ENCODE results near the gene DDR2.

Gene DDR2

GRCh38 chr1:162688521-162688920, 56.3 kb downstream of the DDR2 start:
- DNase-seq (ENCODE audit: insufficient read length, low spot score) (no peak), FAIRE-seq (no peak)
- TF ChIP-seq POU2F2 (IDR thresholded peaks at IDR 0.05; ENCODE audit: low read depth, low read length), result no peak
- no peak for TF ChIP-seq POLR2AphosphoS5 (IDR thresholded peaks at IDR 0.05; ENCODE audit: low read depth, low read length)
- no peak for TF ChIP-seq POLR2A (IDR thresholded peaks at IDR 0.05; ENCODE audit: low read depth, low read length)
- TF ChIP-seq TAF1 (IDR thresholded peaks at IDR 0.05; ENCODE audit: low read depth, low read length), result no peak
- TF ChIP-seq SPI1 (IDR thresholded peaks at IDR 0.05; ENCODE audit: low read depth, low read length), result no peak
- no peak for TF ChIP-seq PAX5 (IDR thresholded peaks at IDR 0.05; ENCODE audit: insufficient read depth, low read length, severe bottlenecking)

- no peak for DNase-seq (ENCODE audit: insufficient read length, low spot score)
- TF ChIP-seq SPI1 (IDR thresholded peaks at IDR 0.05; ENCODE audit: low read depth, low read length) (no peak), PAX5 (IDR thresholded peaks at IDR 0.05; ENCODE audit: insufficient read depth, low read length, severe bottlenecking) (no peak), POLR2A (IDR thresholded peaks at IDR 0.05; ENCODE audit: low read depth, low read length) (no peak), TAF1 (IDR thresholded peaks at IDR 0.05; ENCODE audit: low read depth, low read length) (no peak), POLR2AphosphoS5 (IDR thresholded peaks at IDR 0.05; ENCODE audit: low read depth, low read length) (no peak), POU2F2 (IDR thresholded peaks at IDR 0.05; ENCODE audit: low read depth, low read length) (no peak)
- no peak for FAIRE-seq
Observed at GRCh38 chr1:162688931-162689330, 56.7 kb downstream of the DDR2 start.

- TF ChIP-seq POU2F2 (IDR thresholded peaks at IDR 0.05; ENCODE audit: low read depth, low read length) (no peak), POLR2AphosphoS5 (IDR thresholded peaks at IDR 0.05; ENCODE audit: low read depth, low read length) (no peak), SPI1 (IDR thresholded peaks at IDR 0.05; ENCODE audit: low read depth, low read length) (no peak), POLR2A (IDR thresholded peaks at IDR 0.05; ENCODE audit: low read depth, low read length) (no peak), TAF1 (IDR thresholded peaks at IDR 0.05; ENCODE audit: low read depth, low read length) (no peak), PAX5 (IDR thresholded peaks at IDR 0.05; ENCODE audit: insufficient read depth, low read length, severe bottlenecking) (no peak)
- FAIRE-seq, result no peak
Observed at GRCh38 chr1:162689745-162690671, 57.7 kb downstream of the DDR2 start.

GRCh38 chr1:162690672-162691434, 58.6 kb downstream of the DDR2 start:
- TF ChIP-seq SPI1 (IDR thresholded peaks at IDR 0.05; ENCODE audit: low read depth, low read length) (no peak), PAX5 (IDR thresholded peaks at IDR 0.05; ENCODE audit: insufficient read depth, low read length, severe bottlenecking) (no peak), TAF1 (IDR thresholded peaks at IDR 0.05; ENCODE audit: low read depth, low read length) (no peak), POU2F2 (IDR thresholded peaks at IDR 0.05; ENCODE audit: low read depth, low read length) (no peak), POLR2A (IDR thresholded peaks at IDR 0.05; ENCODE audit: low read depth, low read length) (no peak), POLR2AphosphoS5 (IDR thresholded peaks at IDR 0.05; ENCODE audit: low read depth, low read length) (no peak)
- FAIRE-seq (no peak), DNase-seq (ENCODE audit: insufficient read length, low spot score) (no peak)

More at GRCh38 chr1:162689745-162690671, 57.7 kb downstream of the DDR2 start:
- DNase-seq (ENCODE audit: insufficient read length, low spot score), result no peak

GRCh38 chr1:162691999-162692575, 59.8 kb downstream of the DDR2 start:
- DNase-seq (ENCODE audit: insufficient read length, low spot score) (no peak), FAIRE-seq (no peak)
- TF ChIP-seq PAX5 (IDR thresholded peaks at IDR 0.05; ENCODE audit: insufficient read depth, low read length, severe bottlenecking) (no peak), SPI1 (IDR thresholded peaks at IDR 0.05; ENCODE audit: low read depth, low read length) (no peak), POU2F2 (IDR thresholded peaks at IDR 0.05; ENCODE audit: low read depth, low read length) (no peak)

- DNase-seq (ENCODE audit: insufficient read length, low spot score) (no peak), FAIRE-seq (no peak)
- TF ChIP-seq TAF1 (IDR thresholded peaks at IDR 0.05; ENCODE audit: low read depth, low read length) (no peak), POLR2AphosphoS5 (IDR thresholded peaks at IDR 0.05; ENCODE audit: low read depth, low read length) (no peak), PAX5 (IDR thresholded peaks at IDR 0.05; ENCODE audit: insufficient read depth, low read length, severe bottlenecking) (no peak), SPI1 (IDR thresholded peaks at IDR 0.05; ENCODE audit: low read depth, low read length) (no peak), POU2F2 (IDR thresholded peaks at IDR 0.05; ENCODE audit: low read depth, low read length) (no peak), POLR2A (IDR thresholded peaks at IDR 0.05; ENCODE audit: low read depth, low read length) (no peak)
Observed at GRCh38 chr1:162694911-162695310, 62.6 kb downstream of the DDR2 start.

- DNase-seq (ENCODE audit: insufficient read length, low spot score) (no peak), FAIRE-seq (no peak)
- TF ChIP-seq POLR2AphosphoS5 (IDR thresholded peaks at IDR 0.05; ENCODE audit: low read depth, low read length), result no peak
- no peak for TF ChIP-seq TAF1 (IDR thresholded peaks at IDR 0.05; ENCODE audit: low read depth, low read length)
- TF ChIP-seq POU2F2 (IDR thresholded peaks at IDR 0.05; ENCODE audit: low read depth, low read length), result no peak
- TF ChIP-seq POLR2A (IDR thresholded peaks at IDR 0.05; ENCODE audit: low read depth, low read length), result no peak
- no peak for TF ChIP-seq SPI1 (IDR thresholded peaks at IDR 0.05; ENCODE audit: low read depth, low read length)
- no peak for TF ChIP-seq PAX5 (IDR thresholded peaks at IDR 0.05; ENCODE audit: insufficient read depth, low read length, severe bottlenecking)
Observed at GRCh38 chr1:162695687-162696086, 63.4 kb downstream of the DDR2 start.

GRCh38 chr1:162696286-162696862, 64.1 kb downstream of the DDR2 start:
- DNase-seq (ENCODE audit: insufficient read length, low spot score) (no peak), FAIRE-seq (no peak)
- TF ChIP-seq PAX5 (IDR thresholded peaks at IDR 0.05; ENCODE audit: insufficient read depth, low read length, severe bottlenecking) (no peak), POLR2A (IDR thresholded peaks at IDR 0.05; ENCODE audit: low read depth, low read length) (no peak), POU2F2 (IDR thresholded peaks at IDR 0.05; ENCODE audit: low read depth, low read length) (no peak)

All from GM12891 (cell line).